NCI-H1417 treated with DMSO at 0.1 percent for 48 hours (cell line): Measurements from ENCODE around the gene ADCY6.

Source experiments
- DNase-seq: peaks from one replicate; lab custom pipeline; 2025; lab: John Stamatoyannopoulos, UW

Gene ADCY6

GRCh38 chr12:48815126-48816110, 26.5 kb upstream of the ADCY6 start:
- peak; percentile 44 for DNase-seq

- DNase-seq = no peak
Observed at GRCh38 chr12:48814262-48815125, 25.6 kb upstream of the ADCY6 start.

- DNase-seq = no peak
Observed at GRCh38 chr12:48813465-48814261, 24.8 kb upstream of the ADCY6 start.

GRCh38 chr12:48812389-48812788, 23.5 kb upstream of the ADCY6 start:
- DNase-seq = no peak

GRCh38 chr12:48811437-48812090, 22.7 kb upstream of the ADCY6 start:
- no peak for DNase-seq

- no peak for DNase-seq
Observed at GRCh38 chr12:48810903-48811431, 22.1 kb upstream of the ADCY6 start.

- no peak for DNase-seq
Observed at GRCh38 chr12:48807981-48808380, 19.1 kb upstream of the ADCY6 start.

- DNase-seq = no peak
Observed at GRCh38 chr12:48803675-48804074, 14.8 kb upstream of the ADCY6 start.

GRCh38 chr12:48800971-48801370, 12.1 kb upstream of the ADCY6 start:
- DNase-seq = no peak

- DNase-seq = no peak
Observed at GRCh38 chr12:48800457-48800856, 11.6 kb upstream of the ADCY6 start.

- no peak for DNase-seq
Observed at GRCh38 chr12:48796976-48797375, 8.1 kb upstream of the ADCY6 start.

- DNase-seq = peak; percentile 59
Observed at GRCh38 chr12:48795550-48796455, 6.9 kb upstream of the ADCY6 start.

GRCh38 chr12:48794870-48795269, 6.0 kb upstream of the ADCY6 start:
- DNase-seq = no peak

GRCh38 chr12:48793696-48794095, 4.8 kb upstream of the ADCY6 start:
- DNase-seq = no peak

GRCh38 chr12:48789858-48790326, 1.0 kb upstream of the ADCY6 start:
- DNase-seq = no peak

- DNase-seq = no peak
Observed at GRCh38 chr12:48788524-48788853, 400 bp downstream of the ADCY6 start.

- DNase-seq = no peak
Observed at GRCh38 chr12:48787791-48788523, 932 bp downstream of the ADCY6 start.

GRCh38 chr12:48786591-48787544, 2.0 kb downstream of the ADCY6 start:
- DNase-seq = no peak
